GM18507 (cell line): ENCODE measurements around the gene GPR137B.
"Not testable (repeated sequence)": the region's sequence is repeated elsewhere in the genome, so short reads cannot be mapped to it uniquely, and the experiment has no call there.

Experiments used
- DNase-seq: peaks from one replicate; pipeline ENCODE4 v3.0.0; 2011; ENCODE audit warnings: low read depth; ENCODE audit not compliant: insufficient read length; ENCODE audit errors: extremely low spot score
- FAIRE-seq: peaks from 2 replicates; lab custom pipeline; 2011; peaks lifted over from hg19 to GRCh38; lab: Jason Lieb, UNC

GPR137B gene

DNA sequence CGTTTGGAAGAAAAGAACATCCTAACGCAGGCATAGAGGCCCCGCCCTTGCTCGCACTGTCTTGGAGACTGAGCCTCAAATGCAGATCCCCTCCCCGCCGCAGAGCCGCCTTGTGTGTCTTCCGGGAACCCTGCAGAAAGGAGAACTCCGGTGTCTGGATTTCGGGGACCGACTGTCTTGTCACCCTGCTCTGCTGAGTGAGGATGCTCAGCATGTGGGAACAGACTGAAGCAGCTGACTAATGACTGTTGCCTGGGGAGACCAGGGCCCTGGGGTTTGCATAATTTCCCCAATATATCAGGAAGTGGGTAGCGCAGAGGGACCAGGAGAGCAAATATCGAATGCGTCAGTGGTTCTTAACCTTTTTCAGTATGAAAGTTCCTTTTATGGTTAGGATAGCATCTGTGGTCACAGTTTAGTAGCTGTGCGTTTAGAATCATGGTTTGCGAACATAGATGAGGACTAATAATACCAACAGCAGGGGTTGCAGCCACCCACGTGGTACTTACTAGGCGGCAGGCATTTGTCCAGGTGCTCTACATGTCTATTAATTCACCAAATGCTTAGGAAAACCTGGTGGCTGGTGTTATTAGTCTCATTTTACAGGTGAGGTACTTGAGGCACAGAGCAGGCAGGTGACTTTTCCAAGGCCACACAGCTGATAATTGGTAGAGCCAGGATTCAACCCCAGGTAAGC, 14.3 kb downstream of the GPR137B start:
- DNase-seq (peak; percentile 79), FAIRE-seq (peak; percentile 99)

DNA sequence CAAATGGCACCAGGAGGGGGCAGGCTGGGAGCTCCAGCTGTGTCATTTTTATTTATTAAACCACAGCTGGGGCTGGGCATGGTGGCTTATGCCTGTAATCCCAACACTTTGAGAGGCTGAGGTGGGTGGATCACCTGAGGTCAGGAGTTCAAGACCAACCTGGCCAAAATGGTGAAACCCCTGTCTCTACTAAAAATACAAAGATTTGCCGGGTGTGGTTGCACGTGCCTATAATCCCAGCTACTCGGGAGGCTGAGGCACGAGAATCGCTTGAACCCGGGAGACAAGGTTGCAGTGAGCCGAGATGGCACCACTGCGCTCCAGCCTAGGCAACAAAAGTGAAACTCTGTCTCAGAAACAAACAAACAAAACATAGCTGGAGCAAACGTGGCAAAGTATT, 15.7 kb downstream of the GPR137B start:
- DNase-seq, FAIRE-seq: not testable (repeated sequence)

- DNase-seq, result no peak
- FAIRE-seq, result peak; percentile 15
Observed at GRCh38 chr1:236158719-236159118, 16.4 kb downstream of the GPR137B start.

GRCh38 chr1:236159704-236160539, 17.6 kb downstream of the GPR137B start:
- FAIRE-seq (peak; percentile 98), DNase-seq (no peak)

- DNase-seq (no peak), FAIRE-seq (no peak)
Observed at GRCh38 chr1:236160540-236161127, 18.3 kb downstream of the GPR137B start.

DNA sequence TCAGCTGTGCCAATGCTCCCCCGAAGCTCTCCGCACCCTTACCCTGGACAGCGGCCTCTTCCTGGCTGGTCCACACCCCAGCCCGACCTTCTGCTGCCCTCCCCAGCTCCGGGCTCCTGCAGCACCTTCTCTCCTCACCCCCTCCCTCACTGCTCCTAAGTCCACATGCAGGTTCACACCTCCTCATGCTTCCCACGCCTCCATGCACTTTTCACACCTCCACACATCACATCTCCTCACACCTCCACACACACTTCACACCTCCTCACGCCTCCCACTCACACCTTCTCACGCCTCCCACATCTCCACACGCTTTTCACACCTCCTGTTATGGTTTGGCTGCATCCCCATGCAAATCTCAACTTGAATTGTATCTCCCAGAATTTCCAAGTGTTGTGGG, 18.9 kb downstream of the GPR137B start:
- FAIRE-seq (no peak), DNase-seq (no peak)

GRCh38 chr1:236161755-236162154, 19.4 kb downstream of the GPR137B start:
- DNase-seq, FAIRE-seq: not testable (repeated sequence)

DNA sequence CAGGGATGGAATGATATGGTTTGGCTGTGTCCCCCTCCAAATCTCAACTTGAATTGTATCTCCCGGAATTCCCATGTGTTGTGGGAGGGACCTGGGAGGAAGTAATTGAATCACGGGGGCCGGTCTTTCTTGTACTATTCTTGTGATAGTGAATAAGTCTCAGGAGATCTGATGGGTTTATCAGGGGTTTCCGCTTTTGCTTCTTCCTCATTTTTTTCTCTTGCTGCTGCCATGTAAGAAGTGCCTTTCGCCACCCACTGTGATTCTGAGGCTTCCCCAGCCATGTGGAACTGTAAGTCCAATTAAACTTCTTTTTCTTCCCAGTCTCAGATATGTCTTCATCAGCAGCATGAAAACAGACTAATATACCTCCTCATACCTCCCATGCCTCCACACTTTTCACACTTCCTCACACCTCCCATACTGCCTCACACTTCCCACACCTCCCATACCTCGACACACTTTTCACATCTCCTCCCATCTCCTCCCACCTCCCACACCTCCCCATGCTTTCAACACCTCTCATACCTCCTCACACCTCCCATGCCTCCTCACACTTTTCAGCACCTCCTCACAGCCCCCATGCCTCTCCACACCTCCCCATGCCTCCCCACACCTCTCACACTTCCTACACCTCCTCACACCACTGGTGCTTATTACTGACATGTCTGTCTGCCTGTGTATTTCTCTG, 21.3 kb downstream of the GPR137B start:
- FAIRE-seq, result peak; percentile 55
- DNase-seq, result no peak

GRCh38 chr1:236164273-236164672, 21.9 kb downstream of the GPR137B start:
- FAIRE-seq (no peak), DNase-seq (no peak)

GRCh38 chr1:236165238-236165981, 23.1 kb downstream of the GPR137B start:
- no peak for DNase-seq
- no peak for FAIRE-seq

DNA sequence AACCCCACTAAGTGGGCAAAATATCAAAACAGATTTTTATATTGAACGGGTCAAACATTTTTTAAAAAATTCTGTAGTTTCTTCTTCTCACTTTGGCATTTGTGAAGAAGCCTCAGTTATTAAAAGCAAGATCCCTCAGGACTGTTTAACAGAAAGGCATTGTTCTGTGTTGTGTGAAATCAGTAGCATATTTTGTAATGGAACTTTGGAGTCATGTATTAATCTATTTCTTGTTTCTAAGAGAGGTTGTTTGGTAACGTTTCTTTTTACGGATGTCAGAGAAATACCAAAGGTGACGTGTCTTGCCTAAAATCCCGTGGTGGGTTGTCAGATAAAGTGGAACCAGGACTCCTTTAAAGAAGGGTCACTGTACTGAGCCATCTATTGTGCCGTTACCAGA, 23.7 kb downstream of the GPR137B start:
- FAIRE-seq, result no peak

DNA sequence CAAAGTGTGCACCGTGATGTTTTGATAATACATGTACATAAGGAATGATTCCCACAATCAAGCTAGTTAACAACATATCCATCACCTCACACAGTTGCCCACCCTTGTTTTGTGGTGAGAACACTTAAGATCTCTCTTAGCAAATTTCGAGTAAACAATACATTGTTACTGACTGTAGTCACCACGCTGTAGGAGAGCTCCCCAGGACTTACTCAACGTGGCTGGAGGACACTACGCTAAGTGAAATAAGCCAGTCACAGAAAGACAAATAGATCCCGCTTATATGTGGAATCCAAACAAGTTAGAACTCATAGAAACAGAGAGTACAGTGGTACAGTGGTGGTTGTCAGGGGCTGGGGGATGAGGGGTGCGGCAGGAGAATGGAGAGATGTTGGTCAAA, 24.8 kb downstream of the GPR137B start:
- DNase-seq, result no peak

More for the DNA sequence above, 23.7 kb downstream of the GPR137B start:
- no peak for DNase-seq

DNA sequence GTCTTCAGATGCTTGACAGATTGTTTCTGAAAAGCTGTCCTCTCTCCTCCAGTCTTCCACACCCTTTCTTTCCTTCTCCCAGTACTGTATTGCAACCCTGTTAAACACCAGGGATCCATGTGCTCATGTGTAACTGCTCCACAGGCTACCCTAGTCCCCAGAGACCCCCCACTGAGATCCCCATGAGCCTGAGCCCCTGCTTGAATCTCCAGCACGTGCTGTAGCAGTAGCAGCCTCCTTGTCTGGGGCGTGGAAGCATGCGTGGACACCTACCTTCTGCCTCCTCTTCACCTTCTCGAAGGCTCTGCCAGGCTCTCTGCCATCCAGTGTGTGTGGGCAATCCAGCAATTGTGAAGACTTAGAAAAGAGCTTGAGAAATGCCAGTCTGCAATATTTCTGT, 25.2 kb downstream of the GPR137B start:
- DNase-seq (no peak), FAIRE-seq (no peak)

More for the DNA sequence above, 24.8 kb downstream of the GPR137B start:
- FAIRE-seq, result no peak

DNA sequence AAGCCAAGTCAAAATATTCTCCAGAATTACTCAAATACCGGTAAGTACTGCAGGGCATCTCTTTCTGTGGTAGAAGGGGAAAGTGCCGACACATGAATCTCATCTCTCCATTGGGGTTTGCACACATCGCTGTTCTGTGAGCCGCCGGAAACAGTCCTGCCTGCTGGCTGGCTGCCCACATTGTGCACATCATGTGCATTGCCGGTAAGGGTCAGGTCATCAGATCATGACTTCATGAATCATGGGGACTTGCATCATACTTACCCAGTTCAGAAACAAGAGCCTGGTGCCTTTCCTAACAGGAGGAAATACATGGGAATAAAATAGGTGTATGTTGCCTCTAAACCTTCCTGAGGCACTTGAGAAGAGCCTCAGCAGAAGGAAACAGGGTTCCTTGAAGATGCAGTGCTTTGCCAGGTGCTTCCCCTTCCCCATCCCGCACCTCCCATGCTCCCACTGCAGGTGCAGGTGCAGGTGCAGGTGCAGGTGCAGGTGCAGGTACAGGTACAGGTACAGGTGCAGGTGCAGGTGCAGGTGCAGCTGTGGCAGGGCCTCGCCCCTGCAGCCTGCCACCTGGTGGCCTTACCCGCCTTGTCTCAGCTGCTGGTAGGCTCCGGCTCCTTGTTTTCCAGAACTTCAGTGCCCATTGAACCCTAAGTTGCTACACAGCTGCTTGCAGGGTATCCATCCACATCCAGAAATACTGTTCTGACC, 26.5 kb downstream of the GPR137B start:
- DNase-seq (no peak), FAIRE-seq (no peak)

DNA sequence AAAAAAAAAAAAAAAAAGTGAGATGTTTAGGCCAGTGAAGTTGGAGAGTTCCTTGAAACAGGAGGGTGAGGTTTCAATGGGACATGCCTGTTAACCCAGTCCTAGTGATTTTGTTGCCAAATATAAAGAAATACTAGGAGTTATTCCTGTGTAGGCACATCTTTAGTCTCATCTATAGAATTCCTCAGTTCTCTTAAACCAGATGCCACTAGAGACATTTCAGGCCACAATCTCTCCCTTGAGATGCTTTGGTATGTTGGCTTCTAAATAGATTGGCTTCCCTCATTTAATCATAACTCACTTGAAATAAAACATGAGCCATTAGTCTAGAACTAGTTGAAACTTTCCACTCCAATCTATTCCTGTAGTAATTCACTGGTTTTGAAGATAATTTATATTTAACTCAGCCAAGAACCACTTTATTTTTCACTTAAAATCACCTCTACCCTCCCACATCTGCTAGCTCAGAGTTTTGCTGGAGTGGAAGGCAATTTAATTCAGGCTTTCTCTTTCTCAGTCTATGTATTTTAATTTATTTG, 29.8 kb downstream of the GPR137B start:
- FAIRE-seq (no peak), DNase-seq (no peak)

GRCh38 chr1:236173174-236173767, 30.9 kb downstream of the GPR137B start:
- FAIRE-seq, result no peak
- DNase-seq, result no peak

DNA sequence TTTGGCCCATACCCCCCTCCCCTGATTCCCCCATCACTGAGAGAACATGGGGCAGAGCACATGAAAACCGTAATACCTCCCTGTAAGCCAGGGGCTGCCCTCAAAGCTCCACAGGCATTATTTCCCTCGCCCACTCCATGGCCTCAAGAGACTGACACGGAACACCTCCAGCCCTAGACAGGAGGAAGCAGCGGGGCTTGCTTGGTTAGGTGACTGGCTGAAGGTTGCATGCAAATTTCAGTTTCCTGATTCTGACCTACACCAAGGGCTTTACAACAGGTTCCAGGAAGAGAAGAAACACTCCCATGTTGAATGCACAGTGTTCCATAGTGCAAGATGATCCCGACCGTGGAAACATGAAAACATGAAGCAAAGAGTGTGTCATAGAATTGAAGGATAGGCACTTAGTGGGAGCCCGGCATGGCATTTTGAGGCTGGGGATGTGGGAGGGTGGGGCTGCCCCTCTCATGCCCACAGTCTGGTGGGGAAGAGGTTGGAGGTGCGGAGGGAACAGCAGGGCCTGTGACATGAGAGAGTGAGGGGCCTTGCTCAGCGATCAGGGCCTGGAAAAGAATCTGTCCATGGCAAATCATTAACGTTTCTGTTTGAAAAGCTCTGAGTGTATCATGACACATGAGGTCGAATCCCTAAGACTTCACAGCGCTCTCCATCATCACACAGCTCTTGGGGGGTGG, 33.5 kb downstream of the GPR137B start:
- FAIRE-seq (peak; percentile 79), DNase-seq (no peak)
